Smooth muscle cell (in vitro differentiated cells): ENCODE results near the gene RAB39A. TPM values are rescaled to one million over a fixed set of nuclear protein-coding genes. Genes with fewer than 3 reads are reported as not detected.

Experiments used
- DNase-seq: peaks from one replicate; lab custom pipeline; 2025; ENCODE audit not compliant: unreplicated experiment; lab: John Stamatoyannopoulos, UW
- H2AFZ ChIP-seq: fragments of 200-600 bp; sonication (generic); 2 replicates; pipeline ENCODE4 v1.6.0; 2016; ENCODE audit warnings: antibody characterized with exemption, low read depth, mild to moderate bottlenecking
- H3F3A ChIP-seq: fragments of 200-600 bp; sonication (generic); 2 replicates; pipeline ENCODE4 v1.6.0; 2017; ENCODE audit warnings: antibody characterized with exemption, low read depth
- H3K27ac ChIP-seq: fragments of 200-600 bp; sonication (generic); 2 replicates; pipeline ENCODE4 v1.5.1; 2016; ENCODE audit warnings: low read depth, mild to moderate bottlenecking
- H3K27me3 ChIP-seq: fragments of 200-600 bp; sonication (generic); 2 replicates; pipeline ENCODE4 v1.6.1; 2016; ENCODE audit warnings: low read depth, mild to moderate bottlenecking
- H3K36me3 ChIP-seq: fragments of 200-600 bp; sonication (generic); 2 replicates; pipeline ENCODE4 v1.5.1; 2016; ENCODE audit warnings: low read depth
- H3K4me1 ChIP-seq: fragments of 200-600 bp; sonication (generic); 2 replicates; pipeline ENCODE4 v1.5.1; 2016; ENCODE audit warnings: low read depth
- H3K4me2 ChIP-seq: fragments of 200-600 bp; sonication (generic); 2 replicates; pipeline ENCODE4 v1.6.0; 2016; ENCODE audit warnings: mild to moderate bottlenecking
- H3K4me3 ChIP-seq: fragments of 200-600 bp; sonication (generic); 2 replicates; pipeline ENCODE4 v1.5.1; 2016; ENCODE audit warnings: mild to moderate bottlenecking
- H3K79me2 ChIP-seq: fragments of 200-600 bp; sonication (generic); 2 replicates; pipeline ENCODE4 v1.6.0; 2016; ENCODE audit warnings: low read depth, mild to moderate bottlenecking
- H3K9ac ChIP-seq: fragments of 200-600 bp; sonication (generic); 2 replicates; pipeline ENCODE4 v1.6.0; 2016; ENCODE audit warnings: low read depth
- H3K9me3 ChIP-seq: fragments of 200-600 bp; sonication (generic); replicated peaks from 2 replicates; pipeline ENCODE4 v1.5.1; 2016; ENCODE audit warnings: low read depth
- H4K20me1 ChIP-seq: fragments of 200-600 bp; sonication (generic); 2 replicates; pipeline ENCODE4 v1.6.0; 2016; ENCODE audit warnings: low read depth
- CTCF ChIP-seq: fragments of 200-600 bp; sonication (generic); IDR thresholded peaks from 2 replicates; pipeline ENCODE4 v1.5.1; 2017; ENCODE audit warnings: borderline replicate concordance, mild to moderate bottlenecking, antibody characterized with exemption; ENCODE audit not compliant: insufficient read depth, poor library complexity, severe bottlenecking
- WGBS: methylation state at CpG from one replicate; pipeline ENCODE4 v1.1.7; 2016; ENCODE audit warnings: low lambda C conversion rate; 5-methylcytosine and 5-hydroxymethylcytosine counted together
- polyA plus RNA-seq: library from polyadenylated mRNA; unstranded; fragments of >200 nt; fragmentation: Nextera tagmentation; extraction: Ambion mirVana; gene quantifications from 2 replicates; pipeline ENCODE4 v1.2.1, GENCODE V29; 2016
- total RNA-seq: library from RNA; depleted of rRNA; stranded (reverse); fragments of >200 nt; gene quantifications from 2 replicates; pipeline ENCODE4 v1.2.3, GENCODE V29; 2014

Gene RAB39A
- total and polyA plus RNA-seq, 2 experiments from 2014 or later: not detected

- Histone ChIP-seq H3F3A (no peaks in the 10 kb centered on the region), H3K36me3 (no peaks in the 10 kb centered on the region), H3K4me3 (peak overlapping the region; percentile 57), H3K27ac (no peak overlapping the region), H3K4me1 (peaks cover 3% of the 10 kb centered on the region), H2AFZ (no peak overlapping the region), H3K9ac (no peak overlapping the region), H4K20me1 (no peaks in the 10 kb centered on the region), H3K9me3 (no peaks in the 10 kb centered on the region), H3K27me3 (peaks cover 22% of the 10 kb centered on the region), H3K4me2 (peak overlapping the region; percentile 84), H3K79me2 (no peaks in the 10 kb centered on the region)
- DNase-seq: no peak
- WGBS: under 1% methylated on average over 22 of the region's 41 CpGs
- no peak for TF ChIP-seq CTCF
Measured at GRCh38 chr11:107928767-107929507, 689 bp downstream of the RAB39A start.

DNA sequence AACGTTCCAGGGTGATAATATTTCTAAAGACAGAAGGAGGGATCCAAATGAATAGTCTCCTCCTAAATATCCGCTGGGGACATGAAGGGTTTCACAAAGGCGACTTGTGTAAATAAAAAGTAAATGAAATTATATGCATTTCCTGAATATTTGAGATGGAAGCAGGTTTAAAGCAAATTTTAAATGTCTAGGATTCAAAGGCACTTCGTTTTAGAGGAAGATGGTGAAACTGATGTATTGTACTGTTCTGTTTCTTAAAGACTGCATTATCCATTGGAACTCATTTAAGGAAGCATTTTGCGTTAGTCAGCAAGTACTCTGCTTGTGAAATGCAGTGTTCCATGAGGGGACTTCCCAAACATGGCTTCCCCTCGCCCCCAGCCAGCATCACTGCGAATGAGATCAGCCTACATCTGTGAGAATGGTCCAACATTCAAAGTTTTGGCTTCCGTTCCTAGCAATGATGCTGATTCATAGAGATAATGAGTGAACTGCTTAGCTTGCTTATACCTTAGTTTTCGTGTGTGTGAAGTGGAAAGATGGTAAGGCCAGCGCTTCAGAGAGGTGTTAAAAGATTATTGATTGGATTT is 1.5 kb downstream of the RAB39A start:
- TF ChIP-seq CTCF: no peak
- 47% methylated on average over 10 of the region's 10 CpGs for WGBS
- no peaks in the 10 kb centered on the region for H3F3A ChIP-seq
- H3K27me3 ChIP-seq: peaks cover 18% of the 10 kb centered on the region
- no peaks in the 10 kb centered on the region for H4K20me1 ChIP-seq
- no peak overlapping the region for H3K27ac ChIP-seq
- no peaks in the 10 kb centered on the region for H3K9me3 ChIP-seq
- H3K36me3 ChIP-seq: no peaks in the 10 kb centered on the region
- peak overlapping the region; percentile 57 for H3K4me3 ChIP-seq
- H3K4me2 ChIP-seq: no peak overlapping the region
- H2AFZ ChIP-seq: no peak overlapping the region
- DNase-seq: no peak
- peaks cover 3% of the 10 kb centered on the region for H3K4me1 ChIP-seq
- no peaks in the 10 kb centered on the region for H3K79me2 ChIP-seq
- no peak overlapping the region for H3K9ac ChIP-seq

DNA sequence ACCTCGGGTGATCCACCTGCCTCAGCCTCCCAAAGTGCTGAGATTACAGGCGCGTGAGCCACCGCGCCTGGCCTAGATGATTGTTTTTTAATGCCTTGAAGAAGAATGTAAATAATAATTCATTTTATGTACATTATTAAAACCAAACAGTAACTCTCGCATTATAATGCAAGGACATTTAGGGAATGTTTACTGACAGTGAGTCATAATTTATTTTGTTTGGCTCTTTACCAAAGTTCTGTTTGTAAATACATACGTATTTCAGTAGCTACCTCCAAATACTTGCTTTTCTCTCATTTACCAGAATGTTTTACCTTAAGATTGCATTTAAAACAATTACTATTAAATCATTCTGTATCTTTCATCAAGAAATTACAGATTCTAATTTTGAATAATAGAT is 3.0 kb downstream of the RAB39A start:
- no peak overlapping the region for H2AFZ ChIP-seq
- H3K27ac ChIP-seq: no peak overlapping the region
- no peak overlapping the region for H3K4me3 ChIP-seq
- no peak overlapping the region for H3K4me2 ChIP-seq
- no peak for DNase-seq
- H3K4me1 ChIP-seq: peaks cover 3% of the 10 kb centered on the region
- H3K27me3 ChIP-seq: peaks cover 18% of the 10 kb centered on the region
- no peaks in the 10 kb centered on the region for H4K20me1 ChIP-seq
- 95% methylated on average over 7 of the region's 7 CpGs for WGBS
- H3K9me3 ChIP-seq: no peaks in the 10 kb centered on the region
- H3K36me3 ChIP-seq: no peaks in the 10 kb centered on the region
- H3F3A ChIP-seq: no peaks in the 10 kb centered on the region
- H3K79me2 ChIP-seq: no peaks in the 10 kb centered on the region
- no peak overlapping the region for H3K9ac ChIP-seq
- no peak for TF ChIP-seq CTCF
